ENCODE data around the gene USP2. TPM values are rescaled to one million over a fixed set of nuclear protein-coding genes. Genes with fewer than 3 reads are reported as not detected.

Gene USP2
- total and polyA plus RNA-seq, 8 donors: 1.4 to 17.4 (median 2.8) TPM

- 81 to 91% (median 89%) methylated on average over 7 to 10 of the region's 10 CpGs for WGBS, 5 donors
- Histone ChIP-seq H3K4me3 (no peak overlapping the region), H3K36me3 (peaks cover 0 to 9% (median 0%) of the 10 kb centered on the region in 4 donors), H3K4me1 (peaks cover 0 to 8% (median 0%) of the 10 kb centered on the region in 4 donors), H3K27me3 (peaks cover 0 to 29% (median 12%) of the 10 kb centered on the region in 3 donors), H3K9me3 (no peaks in the 10 kb centered on the region), H3K27ac (no peak overlapping the region)
- DNase-seq: no peak
- TF ChIP-seq POLR2A (IDR thresholded peaks at IDR 0.05) (no peak), CTCF (IDR thresholded peaks at IDR 0.05) (no peak), EP300 (IDR thresholded peaks at IDR 0.05) (no peak), POLR2AphosphoS5 (IDR thresholded peaks at IDR 0.05) (no peak)
- intact Hi-C loops (cut with DNase I; ENCODE audit: low total_unique reads): no loop called here
These were observed 34.5 kb upstream of the USP2 start for GRCh38 chr11:119415966-119416365.

DNA sequence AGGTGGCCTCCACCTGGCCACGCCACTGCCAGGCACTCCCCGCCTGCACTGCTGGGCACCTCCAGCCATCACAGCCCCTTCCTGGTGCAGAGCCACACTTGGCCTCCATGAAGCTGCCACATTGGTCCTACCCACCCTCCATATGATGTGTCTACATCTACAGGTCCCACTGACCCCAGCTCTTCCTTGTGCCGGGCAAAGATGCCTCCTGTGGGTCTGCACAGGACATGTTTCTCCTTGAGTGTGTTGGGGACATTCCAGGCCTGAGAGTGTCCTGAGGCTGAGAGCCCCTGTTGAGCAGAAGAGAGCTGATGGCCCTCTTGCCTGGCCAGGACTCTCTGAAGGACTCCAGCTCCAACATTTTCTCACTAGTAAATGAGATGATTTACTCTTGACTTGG, 34.0 kb upstream of the USP2 start:
- Histone ChIP-seq H3K27me3 (peaks cover 0 to 25% (median 12%) of the 10 kb centered on the region in 3 donors), H3K36me3 (peaks cover 0 to 9% (median 0%) of the 10 kb centered on the region in 4 donors), H3K4me1 (peaks cover 0 to 8% (median 0%) of the 10 kb centered on the region in 4 donors), H3K27ac (no peak overlapping the region), H3K9me3 (no peaks in the 10 kb centered on the region), H3K4me3 (no peak overlapping the region)
- WGBS, 5 donors: 92 to 96% (median 93%) methylated on average over 3 of the region's 3 CpGs; no CpG with 5 or more reads in 1 of the 5 donors
- intact Hi-C loops (cut with DNase I; ENCODE audit: low total_unique reads): no loop called here
- DNase-seq: no peak
- TF ChIP-seq EP300 (IDR thresholded peaks at IDR 0.05): no peak
- TF ChIP-seq POLR2A (IDR thresholded peaks at IDR 0.05): no peak
- no peak for TF ChIP-seq CTCF (IDR thresholded peaks at IDR 0.05)
- TF ChIP-seq POLR2AphosphoS5 (IDR thresholded peaks at IDR 0.05): no peak

DNA sequence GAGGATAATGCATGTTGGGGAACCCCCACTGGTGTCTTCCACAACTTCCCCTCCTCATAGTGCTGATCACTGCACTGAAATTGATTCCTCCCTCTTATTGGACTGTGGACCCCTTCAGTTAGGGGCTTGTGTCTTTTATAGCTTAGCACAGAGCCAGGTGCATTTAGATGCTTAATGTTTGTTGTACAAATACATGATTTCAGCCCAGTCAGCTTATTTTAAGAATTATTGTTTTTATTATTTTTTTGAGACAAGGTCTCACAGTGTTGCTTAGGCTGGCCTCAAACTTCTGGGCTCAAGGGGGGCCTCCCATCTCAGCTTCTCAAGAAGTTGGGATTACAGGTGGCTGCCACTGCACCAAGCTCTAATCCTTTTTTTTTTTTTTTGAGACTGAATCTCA, 33.2 kb upstream of the USP2 start:
- H3K4me1 ChIP-seq: peaks cover 0 to 8% (median 0%) of the 10 kb centered on the region in 4 donors
- TF ChIP-seq CTCF (IDR thresholded peaks at IDR 0.05) (no peak), EP300 (IDR thresholded peaks at IDR 0.05) (no peak), POLR2AphosphoS5 (IDR thresholded peaks at IDR 0.05) (no peak), POLR2A (IDR thresholded peaks at IDR 0.05) (no peak)
- intact Hi-C loops (cut with DNase I; ENCODE audit: low total_unique reads): no loop called here
- H3K27me3 ChIP-seq: peaks cover 0 to 17% (median 6%) of the 10 kb centered on the region in 3 donors
- H3K27ac ChIP-seq: no peak overlapping the region
- H3K9me3 ChIP-seq: no peaks in the 10 kb centered on the region
- DNase-seq: no peak
- peaks cover 0 to 2% (median 0%) of the 10 kb centered on the region in 4 donors for H3K36me3 ChIP-seq
- H3K4me3 ChIP-seq: no peak overlapping the region

DNA sequence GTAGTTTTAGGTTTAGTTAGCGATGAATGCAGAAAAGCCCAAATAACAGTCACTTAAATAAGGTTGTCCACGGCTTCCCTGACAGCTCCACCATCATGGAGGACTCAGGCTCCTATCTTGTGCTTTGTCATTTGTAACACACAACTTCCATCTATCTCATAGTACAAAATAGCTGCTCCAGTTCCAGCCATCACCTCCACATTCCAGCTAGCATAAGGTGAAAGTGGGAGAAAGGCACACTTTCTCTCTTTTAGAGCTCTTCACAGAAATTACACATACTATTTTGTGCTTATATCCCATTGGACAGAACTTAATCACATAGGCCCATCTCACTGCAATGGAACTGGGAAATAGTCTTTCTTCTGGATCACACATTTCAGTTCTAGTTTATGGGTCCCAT, 32.8 kb upstream of the USP2 start:
- DNase-seq: no peak

More for the DNA sequence above, 32.8 kb upstream of the USP2 start:
- Histone ChIP-seq H3K27me3 (peaks cover 0 to 13% (median 2%) of the 10 kb centered on the region in 3 donors), H3K27ac (no peak overlapping the region), H3K9me3 (no peaks in the 10 kb centered on the region), H3K36me3 (no peaks in the 10 kb centered on the region), H3K4me3 (no peak overlapping the region), H3K4me1 (peaks cover 0 to 8% (median 0%) of the 10 kb centered on the region in 4 donors)
- intact Hi-C loops (cut with DNase I; ENCODE audit: low total_unique reads): no loop called here
- no peak for TF ChIP-seq POLR2AphosphoS5 (IDR thresholded peaks at IDR 0.05)
- TF ChIP-seq CTCF (IDR thresholded peaks at IDR 0.05): no peak
- no peak for TF ChIP-seq EP300 (IDR thresholded peaks at IDR 0.05)
- TF ChIP-seq POLR2A (IDR thresholded peaks at IDR 0.05): no peak
- 83 to 95% (median 90%) methylated on average over 2 of the region's 2 CpGs for WGBS, 5 donors
